Measurements from ENCODE around the gene FANCM.
A peak's percentile ranks its signal among the peaks of the same experiment; 100 is the strongest.

The FANCM gene

DNA sequence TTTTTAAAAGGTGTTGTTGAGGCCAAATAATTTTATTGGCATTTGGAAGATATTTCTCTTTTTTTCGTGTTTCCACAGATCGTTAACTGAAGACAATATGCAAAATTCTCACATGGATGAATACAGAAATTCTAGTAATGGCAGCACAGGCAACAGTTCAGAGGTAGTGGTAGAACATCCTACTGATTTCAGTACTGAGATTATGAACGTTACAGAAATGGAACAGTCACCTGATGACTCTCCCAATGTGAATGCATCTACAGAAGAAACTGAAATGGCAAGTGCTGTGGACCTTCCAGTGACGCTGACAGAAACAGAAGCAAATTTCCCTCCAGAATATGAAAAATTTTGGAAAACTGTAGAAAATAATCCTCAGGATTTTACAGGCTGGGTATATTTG, 40.6 kb upstream of the FANCM start:
- Histone ChIP-seq H3K4me1 (ENCODE audit: insufficient read depth, poor library complexity, severe bottlenecking) (peaks cover 15% of the 10 kb centered on the region), H3K36me3 (ENCODE audit: low read depth) (peaks cover 80% of the 10 kb centered on the region), H3K27ac (ENCODE audit: poor library complexity, severe bottlenecking) (no peak overlapping the region), H3K27me3 (ENCODE audit: insufficient read depth, poor library complexity, severe bottlenecking) (no peaks in the 10 kb centered on the region), H3K9me3 (ENCODE audit: severe bottlenecking) (no peaks in the 10 kb centered on the region), H3K4me3 (ENCODE audit: severe bottlenecking) (no peak overlapping the region)
- TF ChIP-seq, protein P1, sequence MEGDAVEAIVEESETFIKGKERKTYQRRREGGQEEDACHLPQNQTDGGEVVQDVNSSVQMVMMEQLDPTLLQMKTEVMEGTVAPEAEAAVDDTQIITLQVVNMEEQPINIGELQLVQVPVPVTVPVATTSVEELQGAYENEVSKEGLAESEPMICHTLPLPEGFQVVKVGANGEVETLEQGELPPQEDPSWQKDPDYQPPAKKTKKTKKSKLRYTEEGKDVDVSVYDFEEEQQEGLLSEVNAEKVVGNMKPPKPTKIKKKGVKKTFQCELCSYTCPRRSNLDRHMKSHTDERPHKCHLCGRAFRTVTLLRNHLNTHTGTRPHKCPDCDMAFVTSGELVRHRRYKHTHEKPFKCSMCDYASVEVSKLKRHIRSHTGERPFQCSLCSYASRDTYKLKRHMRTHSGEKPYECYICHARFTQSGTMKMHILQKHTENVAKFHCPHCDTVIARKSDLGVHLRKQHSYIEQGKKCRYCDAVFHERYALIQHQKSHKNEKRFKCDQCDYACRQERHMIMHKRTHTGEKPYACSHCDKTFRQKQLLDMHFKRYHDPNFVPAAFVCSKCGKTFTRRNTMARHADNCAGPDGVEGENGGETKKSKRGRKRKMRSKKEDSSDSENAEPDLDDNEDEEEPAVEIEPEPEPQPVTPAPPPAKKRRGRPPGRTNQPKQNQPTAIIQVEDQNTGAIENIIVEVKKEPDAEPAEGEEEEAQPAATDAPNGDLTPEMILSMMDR (IDR thresholded peaks at IDR 0.05; ENCODE audit: poor library complexity, severe bottlenecking), result no peak
- DNase-seq (ENCODE audit: low spot score), result no peak
- no peak for ATAC-seq (ENCODE audit: low read depth)

DNA sequence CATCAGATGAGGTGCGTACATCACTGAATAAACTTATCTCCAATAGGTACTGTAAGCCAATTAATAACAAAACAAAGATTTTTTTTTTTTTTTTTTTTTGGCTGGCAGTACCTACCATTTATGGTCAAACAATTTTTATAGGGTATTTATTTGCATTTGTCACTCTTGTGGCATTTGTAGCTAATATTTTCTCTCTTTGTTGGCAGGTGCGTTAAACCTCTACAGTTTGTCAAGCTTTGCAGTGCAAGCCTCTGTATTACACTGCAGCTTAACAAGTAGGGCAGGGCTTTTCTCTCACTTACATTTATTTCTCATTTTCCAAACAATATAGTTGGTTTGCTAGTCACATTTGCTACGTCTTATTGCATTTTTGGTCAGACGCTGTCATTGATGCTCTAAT, 39.5 kb upstream of the FANCM start:
- TF ChIP-seq, protein P1 (IDR thresholded peaks at IDR 0.05; ENCODE audit: poor library complexity, severe bottlenecking), result no peak
- Histone ChIP-seq H3K4me1 (ENCODE audit: insufficient read depth, poor library complexity, severe bottlenecking) (peaks cover 5% of the 10 kb centered on the region), H3K4me3 (ENCODE audit: severe bottlenecking) (no peak overlapping the region), H3K27ac (ENCODE audit: poor library complexity, severe bottlenecking) (no peak overlapping the region), H3K9me3 (ENCODE audit: severe bottlenecking) (no peaks in the 10 kb centered on the region), H3K36me3 (ENCODE audit: low read depth) (peaks cover 85% of the 10 kb centered on the region), H3K27me3 (ENCODE audit: insufficient read depth, poor library complexity, severe bottlenecking) (no peaks in the 10 kb centered on the region)
- ATAC-seq (ENCODE audit: low read depth), result no peak
- DNase-seq (ENCODE audit: low spot score), result no peak

- Histone ChIP-seq H3K4me1 (ENCODE audit: insufficient read depth, poor library complexity, severe bottlenecking) (no peaks in the 10 kb centered on the region), H3K27ac (ENCODE audit: poor library complexity, severe bottlenecking) (no peak overlapping the region), H3K4me3 (ENCODE audit: severe bottlenecking) (no peak overlapping the region), H3K27me3 (ENCODE audit: insufficient read depth, poor library complexity, severe bottlenecking) (no peaks in the 10 kb centered on the region), H3K9me3 (ENCODE audit: severe bottlenecking) (no peaks in the 10 kb centered on the region), H3K36me3 (ENCODE audit: low read depth) (peaks cover 96% of the 10 kb centered on the region)
- no peak for ATAC-seq (ENCODE audit: low read depth)
- no peak for DNase-seq (ENCODE audit: low spot score)
- TF ChIP-seq, protein P1 (IDR thresholded peaks at IDR 0.05; ENCODE audit: poor library complexity, severe bottlenecking), result no peak
These were observed 31.9 kb upstream of the FANCM start for GRCh38 chr14:45103806-45104205.

DNA sequence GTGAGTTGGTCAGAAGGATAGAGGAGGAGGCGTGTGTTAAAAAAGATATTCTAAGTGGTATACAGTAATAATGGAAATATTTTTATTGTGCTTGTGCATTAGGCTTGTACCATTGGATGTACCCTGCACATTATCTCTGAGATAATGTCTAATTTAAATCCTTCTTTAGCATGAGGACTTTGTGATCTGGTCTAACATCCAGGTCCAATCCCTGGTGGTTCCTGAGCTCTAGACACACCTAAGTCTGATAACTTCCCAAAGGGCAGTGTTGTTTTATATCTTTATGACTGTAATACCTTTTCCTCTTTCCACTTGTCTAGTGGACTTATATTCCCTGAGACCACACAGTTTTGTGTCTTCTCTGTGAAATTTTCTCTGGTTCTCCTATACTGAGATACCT, 31.2 kb upstream of the FANCM start:
- peaks cover 96% of the 10 kb centered on the region for H3K36me3 ChIP-seq (ENCODE audit: low read depth)
- H3K27ac ChIP-seq (ENCODE audit: poor library complexity, severe bottlenecking), result no peak overlapping the region
- DNase-seq (ENCODE audit: low spot score) (no peak), ATAC-seq (ENCODE audit: low read depth) (no peak)
- H3K9me3 ChIP-seq (ENCODE audit: severe bottlenecking), result no peaks in the 10 kb centered on the region
- H3K4me3 ChIP-seq (ENCODE audit: severe bottlenecking), result no peak overlapping the region
- H3K27me3 ChIP-seq (ENCODE audit: insufficient read depth, poor library complexity, severe bottlenecking), result no peaks in the 10 kb centered on the region
- H3K4me1 ChIP-seq (ENCODE audit: insufficient read depth, poor library complexity, severe bottlenecking), result no peaks in the 10 kb centered on the region
- TF ChIP-seq, protein P1 (IDR thresholded peaks at IDR 0.05; ENCODE audit: poor library complexity, severe bottlenecking), result no peak

- peak; percentile 59 for ATAC-seq (ENCODE audit: low read depth)
- H3K9me3 ChIP-seq (ENCODE audit: severe bottlenecking), result no peaks in the 10 kb centered on the region
- peak overlapping the region; percentile 11 for H3K27ac ChIP-seq (ENCODE audit: poor library complexity, severe bottlenecking)
- no peaks in the 10 kb centered on the region for H3K27me3 ChIP-seq (ENCODE audit: insufficient read depth, poor library complexity, severe bottlenecking)
- no peak overlapping the region for H3K4me3 ChIP-seq (ENCODE audit: severe bottlenecking)
- H3K4me1 ChIP-seq (ENCODE audit: insufficient read depth, poor library complexity, severe bottlenecking), result peaks cover 13% of the 10 kb centered on the region
- no peak for DNase-seq (ENCODE audit: low spot score)
- TF ChIP-seq, protein P1 (IDR thresholded peaks at IDR 0.05; ENCODE audit: poor library complexity, severe bottlenecking), result no peak
- H3K36me3 ChIP-seq (ENCODE audit: low read depth), result peaks cover 98% of the 10 kb centered on the region
These were observed 22.6 kb upstream of the FANCM start for GRCh38 chr14:45112896-45113781.

All from RWPE2 (cell line).